RWPE2 (cell line): ENCODE data around the gene FGF18.
"Not testable (repeated sequence)": the region's sequence is repeated elsewhere in the genome, so short reads cannot be mapped to it uniquely, and the experiment has no call there.

ENCODE experiments used
- ATAC-seq: fragments of 200-7000 bp; cut with Tn5 transposase; 3 replicates; pipeline ENCODE4 v1.9.1; 2021; ENCODE audit warnings: low read depth
- DNase-seq: peaks from one replicate; pipeline ENCODE4 v3.0.0-alpha.2; 2020; ENCODE audit warnings: low spot score
- H3K27ac ChIP-seq: fragments of 450-650 bp; 2 replicates; pipeline ENCODE4 v1.5.1; 2017; ENCODE audit warnings: mild to moderate bottlenecking; ENCODE audit not compliant: poor library complexity, severe bottlenecking
- H3K27me3 ChIP-seq: fragments of 250-450 bp; sonication (Bioruptor Pico); 2 replicates; pipeline ENCODE4 v1.5.1; 2021; ENCODE audit warnings: mild to moderate bottlenecking, moderate library complexity; ENCODE audit not compliant: insufficient read depth, poor library complexity, severe bottlenecking
- H3K36me3 ChIP-seq: fragments of 250-450 bp; sonication (Bioruptor Pico); 2 replicates; pipeline ENCODE4 v1.5.1; 2020; ENCODE audit warnings: low read depth, mild to moderate bottlenecking, moderate library complexity
- H3K4me1 ChIP-seq: fragments of 250-450 bp; sonication (Bioruptor Pico); 2 replicates; pipeline ENCODE4 v1.5.1; 2021; ENCODE audit warnings: mild to moderate bottlenecking, moderate library complexity; ENCODE audit not compliant: insufficient read depth, poor library complexity, severe bottlenecking
- H3K4me3 ChIP-seq: fragments of 250-450 bp; sonication (Bioruptor Pico); 2 replicates; pipeline ENCODE4 v1.5.1; 2021; ENCODE audit warnings: mild to moderate bottlenecking, moderate library complexity; ENCODE audit not compliant: severe bottlenecking
- H3K9me3 ChIP-seq: fragments of 250-450 bp; sonication (Bioruptor Pico); 2 replicates; pipeline ENCODE4 v1.5.1; 2021; ENCODE audit warnings: mild to moderate bottlenecking, moderate library complexity; ENCODE audit not compliant: severe bottlenecking
- CTCF ChIP-seq: fragments of 450-650 bp; IDR thresholded peaks from one replicate; pipeline ENCODE4 v1.5.1; 2017; ENCODE audit warnings: mild to moderate bottlenecking, moderate library complexity; ENCODE audit not compliant: poor library complexity, severe bottlenecking

The FGF18 gene

DNA sequence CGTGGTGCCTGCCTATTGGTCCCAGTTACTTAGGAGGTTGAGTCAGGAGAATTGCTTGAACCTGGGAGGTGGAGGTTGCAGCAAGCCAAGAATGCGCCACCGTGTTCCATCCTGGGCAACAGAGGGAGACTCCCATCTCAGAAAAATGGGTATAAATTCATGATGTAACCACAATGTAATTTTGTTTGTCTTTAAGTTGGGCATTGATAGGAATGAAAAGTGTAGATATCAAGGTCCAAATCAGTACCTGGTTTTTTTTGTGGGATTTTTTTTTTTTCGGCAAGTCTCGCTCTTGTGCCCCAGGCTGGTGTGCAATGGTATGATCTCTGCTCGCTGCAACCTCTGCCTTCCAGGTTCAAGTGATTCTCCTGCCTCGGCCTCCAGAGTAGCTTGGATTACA lies 24.4 kb upstream of the FGF18 start:
- Histone ChIP-seq H3K4me1 (peaks cover 36% of the 10 kb centered on the region), H3K27me3 (no peaks in the 10 kb centered on the region), H3K9me3 (no peaks in the 10 kb centered on the region), H3K4me3 (no peak overlapping the region), H3K36me3 (peaks cover 100% of the 10 kb centered on the region), H3K27ac (no peak overlapping the region)
- DNase-seq (no peak), ATAC-seq (no peak)
- TF ChIP-seq CTCF: no peak

- ATAC-seq, H3K27me3 ChIP-seq, H3K9me3 ChIP-seq, H3K4me3 ChIP-seq, DNase-seq, H3K27ac ChIP-seq: not testable (repeated sequence)
- H3K36me3 ChIP-seq: peaks cover 100% of the 10 kb centered on the region
- peaks cover 22% of the 10 kb centered on the region for H3K4me1 ChIP-seq
These were observed 22.9 kb upstream of the FGF18 start for GRCh38 chr5:171396583-171396982.

DNA sequence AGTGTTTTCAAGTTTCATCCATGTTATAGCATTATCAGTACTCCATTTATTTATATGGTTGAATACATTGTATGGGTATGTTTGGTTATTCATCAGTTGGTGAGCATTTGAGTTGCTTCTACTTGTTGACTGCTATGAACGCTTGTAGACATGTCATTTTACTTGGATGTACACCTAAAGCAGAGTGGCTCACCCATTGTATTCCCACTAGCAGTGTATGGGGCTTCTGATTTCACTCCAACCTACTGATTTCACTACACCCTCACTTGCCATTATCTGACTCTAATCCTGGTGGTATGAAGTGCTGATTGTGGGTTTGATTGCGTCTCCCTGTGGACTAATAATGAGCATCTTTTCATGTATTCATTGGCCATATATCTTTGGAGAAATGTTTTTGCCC lies 22.3 kb upstream of the FGF18 start:
- Histone ChIP-seq H3K36me3 (peaks cover 98% of the 10 kb centered on the region), H3K9me3 (no peaks in the 10 kb centered on the region), H3K27me3 (no peaks in the 10 kb centered on the region), H3K4me1 (peaks cover 20% of the 10 kb centered on the region), H3K4me3 (no peak overlapping the region), H3K27ac (no peak overlapping the region)
- no peak; the same call in 2 of the 3 replicates for ATAC-seq
- no peak for TF ChIP-seq CTCF
- no peak for DNase-seq

DNA sequence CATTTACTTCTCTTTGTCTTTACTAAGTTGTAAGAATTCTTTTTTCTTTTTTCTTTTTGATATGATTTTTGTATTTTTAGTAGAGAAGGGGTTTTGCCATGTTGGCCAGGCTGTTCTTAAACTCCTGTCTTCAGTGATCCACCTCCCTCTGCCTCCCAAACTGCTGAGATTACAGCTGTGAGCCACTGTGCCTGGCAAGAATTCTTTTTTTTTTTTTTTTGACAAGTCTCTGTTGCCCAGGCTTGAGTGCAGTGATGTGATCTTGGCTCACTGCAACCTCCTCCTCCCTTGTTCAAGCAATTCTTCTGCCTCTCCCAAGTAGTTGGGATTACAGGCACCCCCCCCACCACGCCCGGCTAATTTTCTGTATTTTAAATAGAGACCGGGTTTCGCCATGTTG lies 21.8 kb upstream of the FGF18 start:
- H3K9me3 ChIP-seq: no peaks in the 10 kb centered on the region
- no peaks in the 10 kb centered on the region for H3K27me3 ChIP-seq
- peaks cover 20% of the 10 kb centered on the region for H3K4me1 ChIP-seq
- peaks cover 94% of the 10 kb centered on the region for H3K36me3 ChIP-seq
- DNase-seq (no peak), ATAC-seq (no peak)
- H3K27ac ChIP-seq: no peak overlapping the region
- TF ChIP-seq CTCF: no peak
- no peak overlapping the region for H3K4me3 ChIP-seq

DNA sequence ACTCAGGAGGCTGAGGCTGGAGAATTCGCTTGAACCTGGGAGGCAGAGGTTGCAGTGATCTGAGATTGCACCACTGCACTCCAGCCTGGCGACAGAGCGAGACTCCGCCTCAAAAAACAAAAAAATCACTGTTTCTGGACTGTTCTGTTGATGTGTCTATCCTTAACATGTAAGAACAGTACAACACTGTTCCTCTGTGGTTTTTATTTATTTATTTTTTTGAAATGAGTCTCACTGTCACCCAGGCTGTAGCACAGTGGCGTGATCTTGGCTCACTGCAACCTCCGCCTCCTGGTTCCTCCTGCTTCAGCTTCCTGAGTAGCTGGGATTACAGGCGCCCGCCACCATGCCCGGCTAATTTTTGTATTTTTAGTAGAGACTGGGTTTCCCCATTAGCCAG lies 20.8 kb upstream of the FGF18 start:
- peaks cover 14% of the 10 kb centered on the region for H3K4me1 ChIP-seq

DNA sequence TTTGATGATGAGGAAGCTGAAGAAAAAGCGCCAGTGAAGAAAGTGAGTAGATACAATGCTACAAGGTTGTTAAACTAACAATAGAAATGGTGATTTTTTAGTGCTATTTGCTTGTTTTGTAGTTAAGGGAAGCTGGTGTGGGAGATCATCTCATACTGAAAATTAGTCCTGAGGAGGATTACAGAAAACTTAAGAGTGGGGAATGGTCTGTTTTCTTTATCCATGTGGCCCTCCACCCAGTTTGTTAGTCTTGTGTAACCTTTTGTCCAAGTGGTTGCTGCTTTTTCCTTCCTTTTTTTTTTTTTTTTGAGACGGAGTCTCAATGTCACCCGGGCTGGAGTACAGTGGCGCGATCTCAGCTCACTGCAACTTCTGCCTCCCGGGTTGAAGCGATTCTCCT lies 19.3 kb upstream of the FGF18 start:
- DNase-seq: no peak
- H3K4me1 ChIP-seq: peaks cover 7% of the 10 kb centered on the region
- H3K27ac ChIP-seq: no peak overlapping the region
- no peak overlapping the region for H3K4me3 ChIP-seq
- TF ChIP-seq CTCF: no peak
- ATAC-seq: no peak
- H3K9me3 ChIP-seq: no peaks in the 10 kb centered on the region
- H3K27me3 ChIP-seq: no peaks in the 10 kb centered on the region
- peaks cover 75% of the 10 kb centered on the region for H3K36me3 ChIP-seq

More for the DNA sequence above, 20.8 kb upstream of the FGF18 start:
- H3K9me3 ChIP-seq, DNase-seq, H3K27me3 ChIP-seq, H3K4me3 ChIP-seq, ATAC-seq, H3K27ac ChIP-seq: not testable (repeated sequence)
- H3K36me3 ChIP-seq: peaks cover 84% of the 10 kb centered on the region
